Mucosa of descending colon (tissue), 3 donors: ENCODE data around the gene SDCCAG8. TPM values are rescaled to one million over a fixed set of nuclear protein-coding genes. Genes with fewer than 3 reads are reported as not detected.

Source experiments
- ATAC-seq: fragments of 200-7000 bp; cut with Tn5 transposase; one replicate; pipeline ENCODE4 v1.9.1; 2020; ENCODE audit warnings: mild to moderate bottlenecking, moderate library complexity
- DNase-seq, 3 donors: peaks; one replicate each; pipeline ENCODE4 v3.0.0-alpha.2; 2020
- H3K36me3 ChIP-seq: fragments of 200-600 bp; one replicate; pipeline ENCODE4 v1.8.0; 2021; ENCODE audit warnings: low read depth, mild to moderate bottlenecking
- H3K4me1 ChIP-seq: fragments of 200-600 bp; one replicate; pipeline ENCODE4 v1.8.0; 2021; ENCODE audit warnings: low read depth, mild to moderate bottlenecking
- H3K4me3 ChIP-seq: fragments of 200-600 bp; one replicate; pipeline ENCODE4 v1.8.0; 2021; ENCODE audit warnings: mild to moderate bottlenecking
- H3K9me3 ChIP-seq: fragments of 200-600 bp; one replicate; pipeline ENCODE4 v1.8.0; 2021; ENCODE audit warnings: mild to moderate bottlenecking
- CTCF ChIP-seq: fragments of 200-600 bp; IDR thresholded peaks from one replicate; pipeline ENCODE4 v1.8.0; 2022; ENCODE audit warnings: antibody characterized with exemption, mild to moderate bottlenecking
- intact Hi-C, 2 donors: fragments of 100-400 bp; cut with DNase I in 1 of 2; cut with micrococcal nuclease in 1 of 2; formaldehyde crosslinking; loops; one replicate each; pipeline versions ENCODE4 v1.11.0 to v1.11.1; 2022; cut with DNase I, micrococcal nuclease
- total RNA-seq, 3 donors: library from RNA; stranded (reverse); fragmentation: NEBNext Ultra II Directional in 2 of 3; extraction: Animal tissue kit (Norgen Biotek cat#: 25700) in 2 of 3; gene quantifications; one replicate each; pipeline versions ENCODE4 v1.2.1 to v1.2.4, GENCODE V29; 2021 to 2023
- donor health status: DM: no; HTN: no; CAD: no; lungs with moderate emphysema.
- donor health status: DM: no; HTN: no; CAD: no.
- donor health status: DM: no; HTN: yes; CAD: no.

The SDCCAG8 gene
- total RNA-seq, 3 donors from 2014 or later, result 22.1 to 37.5 (median 34.1) TPM

- no peak for TF ChIP-seq CTCF
- Histone ChIP-seq H3K36me3 (no peaks in the 10 kb centered on the region), H3K4me3 (no peak overlapping the region), H3K9me3 (no peaks in the 10 kb centered on the region), H3K4me1 (no peaks in the 10 kb centered on the region)
- intact Hi-C loops, result no loop called here
- DNase-seq (no peak), ATAC-seq (no peak)
These were observed 287.0 kb downstream of the SDCCAG8 start for GRCh38 chr1:243542739-243543415.

- no peaks in the 10 kb centered on the region for H3K36me3 ChIP-seq
- ATAC-seq (no peak), DNase-seq (no peak)
- no peak for TF ChIP-seq CTCF
- H3K4me3 ChIP-seq, result no peak overlapping the region
- H3K9me3 ChIP-seq, result no peaks in the 10 kb centered on the region
- H3K4me1 ChIP-seq, result no peaks in the 10 kb centered on the region
- intact Hi-C loops, result no loop called here
These were observed 287.7 kb downstream of the SDCCAG8 start for GRCh38 chr1:243543501-243543900.

- intact Hi-C loops, result no loop called here
- DNase-seq (no peak), ATAC-seq (no peak)
- Histone ChIP-seq H3K4me3 (no peak overlapping the region), H3K4me1 (no peaks in the 10 kb centered on the region), H3K36me3 (no peaks in the 10 kb centered on the region), H3K9me3 (no peaks in the 10 kb centered on the region)
- TF ChIP-seq CTCF, result no peak
These were observed 290.6 kb downstream of the SDCCAG8 start for GRCh38 chr1:243546457-243546856.

GRCh38 chr1:243547891-243548290 lies 292.1 kb downstream of the SDCCAG8 start:
- DNase-seq (no peak), ATAC-seq (no peak)
- intact Hi-C loops, result no loop called here

GRCh38 chr1:243548516-243548915 lies 292.7 kb downstream of the SDCCAG8 start:
- Histone ChIP-seq H3K4me3 (no peak overlapping the region), H3K36me3 (no peaks in the 10 kb centered on the region), H3K9me3 (no peaks in the 10 kb centered on the region), H3K4me1 (no peaks in the 10 kb centered on the region)
- no peak for TF ChIP-seq CTCF
- intact Hi-C loops, result no loop called here
- ATAC-seq, result no peak
- DNase-seq, result no peak

More at GRCh38 chr1:243547891-243548290, 292.1 kb downstream of the SDCCAG8 start:
- H3K4me1 ChIP-seq, result no peaks in the 10 kb centered on the region
- no peak overlapping the region for H3K4me3 ChIP-seq
- H3K9me3 ChIP-seq, result no peaks in the 10 kb centered on the region
- no peaks in the 10 kb centered on the region for H3K36me3 ChIP-seq
- no peak for TF ChIP-seq CTCF

GRCh38 chr1:243549108-243549507 lies 293.3 kb downstream of the SDCCAG8 start:
- H3K4me3 ChIP-seq, result no peak overlapping the region
- no peaks in the 10 kb centered on the region for H3K4me1 ChIP-seq
- H3K9me3 ChIP-seq, result no peaks in the 10 kb centered on the region
- no peak for TF ChIP-seq CTCF
- no peak for DNase-seq
- ATAC-seq, result no peak
- no peaks in the 10 kb centered on the region for H3K36me3 ChIP-seq
- intact Hi-C loops, result no loop called here
